Stimulated activated CD4-positive, alpha-beta T cell treated with anti-CD3 and anti-CD28 coated beads, Interleukin-15, amount 100 ng/mL, for 24 hours (primary cell): ENCODE data around the gene WNT11.

Experiments used
- DNase-seq: peaks from one replicate; pipeline ENCODE4 v3.0.0-alpha.2; 2020

Gene WNT11

DNA sequence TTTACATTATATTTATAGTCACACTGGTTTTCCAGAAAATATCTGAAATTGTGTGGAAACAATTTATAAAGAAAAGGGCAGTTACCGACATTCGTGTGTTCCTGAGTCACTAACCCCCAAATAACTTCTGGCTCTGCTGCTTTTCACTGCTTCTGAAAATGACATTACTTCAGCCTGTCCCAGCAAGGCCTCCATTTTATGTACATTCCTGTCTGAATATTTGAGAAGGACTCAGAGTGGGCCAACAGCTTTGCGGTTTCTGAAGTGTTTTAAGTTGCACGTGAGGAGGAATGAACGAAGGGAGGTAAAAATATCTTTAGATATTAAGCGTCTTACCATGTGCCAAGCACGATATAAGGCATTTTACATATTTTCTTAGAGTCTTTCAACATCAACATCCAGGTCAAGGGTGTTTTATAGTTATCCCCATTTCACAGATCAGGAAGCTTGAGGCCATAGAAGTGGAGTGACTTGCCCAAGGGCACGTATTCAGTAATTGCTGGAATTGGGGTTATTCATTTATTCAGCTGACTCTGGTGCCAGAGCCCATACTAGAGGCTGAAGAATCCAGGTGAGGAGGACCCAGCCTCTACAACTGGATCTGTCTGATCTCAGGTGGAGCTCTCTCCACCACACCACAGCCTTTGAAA lies 30.8 kb upstream of the WNT11 start:
- DNase-seq, result no peak

DNA sequence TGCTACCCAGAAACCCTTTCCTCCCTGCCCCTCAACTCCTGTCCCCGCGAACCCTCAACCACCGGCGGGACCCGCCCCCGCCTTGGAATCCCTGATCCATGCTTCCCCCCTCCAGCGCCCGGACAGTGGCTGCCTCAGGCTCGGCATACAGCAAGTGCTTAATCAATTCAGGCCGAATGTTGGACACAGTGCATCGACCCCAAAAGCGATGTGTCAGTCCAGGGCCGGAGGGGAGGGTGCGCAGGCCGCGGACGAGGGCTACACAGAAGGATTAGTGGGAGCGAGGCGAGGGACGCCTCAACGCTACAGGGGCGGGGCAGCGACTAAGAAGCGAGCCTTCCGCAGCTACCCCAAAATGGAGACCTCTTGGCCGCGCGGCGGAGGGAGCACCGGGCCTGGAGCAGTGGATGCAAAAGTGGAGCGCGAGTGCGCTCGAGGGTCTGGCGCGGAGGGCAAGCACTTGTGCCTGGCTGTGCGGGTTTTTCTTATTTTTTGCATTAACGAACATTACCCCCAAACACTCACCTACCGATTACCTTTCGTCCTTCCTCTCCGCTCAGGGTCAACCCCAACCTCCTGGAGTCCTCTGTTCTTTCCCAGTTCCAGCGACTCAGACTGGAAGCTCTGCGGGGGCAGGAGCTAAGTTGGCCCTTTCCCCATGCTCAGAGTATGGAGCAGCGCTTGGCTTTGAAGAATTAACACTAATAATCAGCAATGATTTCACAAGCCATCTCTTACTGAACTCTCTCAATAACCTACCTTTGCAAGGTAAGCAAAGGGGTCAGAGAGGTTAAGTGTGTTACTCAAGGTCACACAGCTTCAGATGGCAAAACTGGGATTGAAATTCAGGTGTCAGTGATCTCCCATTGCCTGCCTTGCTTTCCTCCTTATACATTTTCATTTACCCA lies 30.0 kb upstream of the WNT11 start:
- DNase-seq, result peak; percentile 73

DNA sequence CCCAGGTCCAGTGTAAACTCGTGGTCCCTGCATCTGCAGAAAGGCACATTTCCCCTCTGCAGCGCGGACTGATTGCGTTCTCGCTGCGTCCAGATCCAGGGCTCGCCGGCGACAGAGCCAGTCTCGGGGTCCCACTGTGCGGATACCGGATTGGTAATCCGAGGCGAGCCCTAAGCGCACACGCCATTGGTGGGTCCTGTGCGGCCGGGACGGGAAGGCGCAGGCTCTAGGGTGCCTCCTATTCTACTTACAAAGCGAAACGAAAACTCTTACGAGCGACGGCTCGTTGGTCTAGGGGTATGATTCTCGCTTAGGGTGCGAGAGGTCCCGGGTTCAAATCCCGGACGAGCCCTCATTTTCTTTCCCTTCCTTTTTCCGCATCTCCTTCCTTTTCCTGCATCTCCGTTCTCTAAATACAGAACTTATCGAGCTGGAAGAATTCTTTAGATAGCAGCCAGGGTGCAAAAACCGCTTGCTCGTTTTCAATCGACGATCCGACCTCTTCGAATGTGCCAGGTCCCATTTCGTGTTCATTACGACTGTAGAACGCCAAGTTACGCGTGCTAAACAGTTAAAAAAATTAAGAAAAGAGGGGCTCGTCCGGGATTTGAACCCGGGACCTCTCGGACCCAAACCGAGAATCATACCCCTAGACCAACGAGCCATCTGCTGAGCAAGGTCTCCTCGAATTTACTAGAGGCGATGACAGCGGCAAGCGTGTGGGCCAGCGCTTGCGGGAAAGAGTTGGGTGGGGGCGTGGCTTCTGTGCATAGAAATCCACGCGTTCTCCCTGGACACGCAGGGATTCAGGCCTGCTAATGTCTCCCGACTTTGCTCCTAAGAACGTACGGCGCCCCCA lies 29.2 kb upstream of the WNT11 start:
- DNase-seq, result peak; percentile 90

DNA sequence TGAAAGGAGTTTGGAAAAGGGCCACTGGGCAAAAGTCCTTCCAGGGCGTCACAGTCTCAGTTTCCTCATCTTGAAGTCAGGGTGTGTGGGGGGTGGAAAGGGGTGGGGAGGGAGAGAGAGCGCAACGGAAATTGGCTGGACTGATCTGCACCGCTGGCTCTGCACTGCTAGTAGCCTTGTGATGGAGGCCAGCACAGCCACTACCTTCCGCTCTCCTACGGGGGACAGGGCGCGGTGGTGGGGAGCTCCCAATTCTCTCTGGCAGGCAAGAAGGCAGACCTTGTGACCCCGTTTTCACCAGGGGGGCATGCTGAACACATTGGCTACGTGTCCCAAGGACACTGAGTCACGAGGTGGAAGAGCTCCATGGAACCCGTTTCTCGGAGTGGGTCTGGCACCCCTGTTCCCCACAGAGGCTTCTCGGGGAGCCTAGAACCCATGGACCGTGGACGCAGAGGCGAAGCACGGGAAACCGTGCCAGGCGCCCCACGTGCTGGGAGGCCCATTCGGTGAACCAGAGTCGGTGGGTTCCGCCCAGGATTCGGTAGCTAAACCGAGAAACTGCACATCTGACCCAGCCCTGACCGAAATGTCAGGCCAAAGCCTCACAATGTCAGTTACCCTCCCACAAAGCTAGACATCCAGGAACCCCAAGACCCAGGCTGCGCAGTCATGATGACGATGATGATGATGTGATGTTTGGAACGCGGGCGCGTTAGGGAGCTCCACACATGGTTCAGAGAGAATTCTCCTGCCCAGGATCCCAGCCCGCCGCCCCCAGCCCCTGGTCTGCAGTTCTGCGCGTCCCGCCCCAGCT lies 28.3 kb upstream of the WNT11 start:
- DNase-seq, result peak; percentile 63

DNA sequence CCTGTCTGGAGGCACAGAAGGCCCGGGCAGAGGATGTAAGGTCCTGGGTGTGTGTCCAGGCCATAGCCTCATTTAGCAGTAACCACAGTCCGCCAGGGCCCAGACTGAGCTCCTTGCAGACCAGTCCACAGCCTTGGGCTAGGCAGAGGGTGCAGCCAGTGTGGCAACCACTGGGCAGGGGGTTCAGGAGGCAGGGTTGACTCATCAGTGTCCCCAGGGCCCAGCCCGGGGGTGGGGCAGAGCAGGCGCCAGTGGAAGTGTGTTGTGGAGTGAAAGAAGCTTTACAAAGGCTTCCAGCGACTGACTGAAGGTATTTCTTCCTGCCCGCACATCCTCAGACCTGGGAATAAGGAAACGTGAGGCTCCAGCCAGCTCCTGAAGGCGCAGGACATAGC lies 27.7 kb upstream of the WNT11 start:
- peak; percentile 11 for DNase-seq

DNA sequence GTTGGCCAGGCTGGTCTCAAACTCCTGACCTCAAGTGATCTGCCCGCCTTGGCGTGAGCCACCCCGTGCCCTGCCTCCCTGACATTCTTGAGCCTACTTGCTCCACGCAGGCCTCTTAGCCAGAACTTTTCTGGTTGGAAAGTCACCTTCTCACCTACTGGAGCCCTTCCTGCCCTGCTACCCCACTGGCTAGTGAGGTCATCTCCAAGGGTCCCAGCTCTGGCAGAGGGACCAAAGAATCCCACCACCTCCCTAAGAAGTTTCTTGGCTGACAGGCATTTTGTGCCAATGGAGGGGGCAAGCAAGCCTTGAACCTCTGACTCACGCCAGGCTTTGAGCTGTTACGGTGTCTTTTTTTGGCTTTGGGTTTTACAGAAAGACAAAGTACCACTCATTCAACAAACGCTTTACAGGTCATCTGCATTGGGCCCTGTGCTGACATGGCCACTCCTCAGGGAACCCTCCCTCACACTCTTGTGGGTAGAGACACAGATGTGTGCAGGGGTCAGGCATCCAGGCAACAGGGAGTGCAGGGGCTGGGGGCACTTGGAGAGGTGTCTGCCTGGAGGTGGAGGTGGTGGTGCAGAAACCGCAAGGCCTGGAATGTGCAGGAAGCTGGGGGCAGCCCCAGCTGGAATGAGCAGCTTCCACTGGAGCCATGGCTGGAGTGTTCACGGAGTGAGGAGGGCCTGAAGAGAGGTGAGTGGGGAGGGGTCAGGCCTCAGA lies 27.1 kb upstream of the WNT11 start:
- DNase-seq, result no peak

DNA sequence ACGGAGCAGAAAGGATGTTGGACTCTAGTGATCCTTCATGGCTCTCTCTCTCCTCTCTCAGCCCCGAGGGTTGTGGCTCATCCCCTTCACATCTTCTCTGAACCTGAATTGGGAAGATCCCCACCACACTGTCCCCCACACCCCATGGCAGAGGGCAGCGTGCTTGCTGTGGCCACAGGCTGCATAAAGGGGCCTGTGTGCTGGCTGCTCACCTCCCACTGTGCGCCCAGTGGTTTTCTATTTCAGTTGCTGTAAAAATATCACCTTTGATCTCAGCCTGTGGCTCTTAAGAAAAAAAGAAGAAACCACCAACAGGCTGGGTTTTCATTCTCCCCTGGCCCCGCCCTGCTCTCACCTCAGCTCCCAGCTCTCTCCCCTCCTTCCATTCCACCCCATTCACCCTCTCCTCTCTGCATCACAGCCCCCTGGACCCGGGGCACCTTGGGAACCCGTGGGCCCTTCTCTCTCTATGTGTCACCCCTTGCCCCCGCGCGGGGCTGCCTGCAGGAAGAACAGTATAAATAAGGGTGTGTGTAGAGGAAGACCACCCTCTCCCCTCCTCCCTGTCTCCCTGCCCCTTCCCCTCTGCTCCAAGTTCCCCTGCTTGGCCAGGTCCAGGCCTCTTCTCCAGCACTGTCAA lies 25.8 kb upstream of the WNT11 start:
- peak; percentile 55 for DNase-seq

DNA sequence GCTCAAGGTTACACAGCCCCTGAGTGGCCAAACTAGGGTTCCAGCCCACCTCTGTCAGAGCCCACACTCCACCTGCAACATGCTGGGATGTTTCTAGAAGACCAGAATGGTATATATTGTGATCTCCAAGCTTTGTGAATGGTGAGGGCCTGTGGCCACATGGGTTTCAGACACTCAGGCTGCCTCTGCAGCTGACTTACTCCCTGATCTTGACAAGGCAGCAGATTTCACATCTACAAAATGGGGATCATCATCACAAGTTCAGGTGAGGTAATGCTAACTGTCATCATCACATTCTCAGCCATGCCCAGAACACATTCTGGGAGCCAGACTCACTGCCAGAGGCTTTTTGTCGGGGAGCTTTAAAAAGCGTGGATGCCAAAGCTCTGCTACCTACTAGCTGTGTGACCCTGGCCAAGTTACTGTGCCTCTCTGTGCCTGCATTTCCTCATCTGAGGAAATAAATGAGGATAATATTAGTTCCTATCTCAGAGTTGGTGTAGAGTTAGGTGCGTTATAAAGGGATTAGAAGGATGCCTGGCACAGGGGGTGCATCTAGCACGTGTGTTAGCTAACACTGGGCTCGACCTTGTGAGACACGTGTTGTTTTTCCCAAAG lies 24.9 kb upstream of the WNT11 start:
- no peak for DNase-seq

DNA sequence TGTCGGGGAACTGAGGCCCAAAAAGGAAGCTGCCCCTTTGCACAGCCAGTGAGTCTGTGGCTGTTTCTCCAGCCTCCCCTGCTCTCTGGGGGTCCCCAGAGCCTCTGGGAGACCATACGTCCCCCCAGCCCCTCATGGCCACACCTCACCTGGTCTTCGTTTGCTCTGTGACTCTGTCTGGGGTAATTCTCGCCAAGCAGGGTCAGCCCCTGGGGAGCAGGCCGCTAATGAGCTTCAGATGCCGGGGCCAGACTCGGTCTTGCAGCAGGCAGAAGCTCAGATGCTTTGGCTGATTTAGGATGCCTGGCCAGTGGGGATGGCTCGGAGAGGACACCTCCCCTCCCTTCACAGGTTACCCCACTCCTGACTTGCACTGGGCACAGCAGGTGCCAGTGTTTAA lies 24.1 kb upstream of the WNT11 start:
- DNase-seq, result no peak

DNA sequence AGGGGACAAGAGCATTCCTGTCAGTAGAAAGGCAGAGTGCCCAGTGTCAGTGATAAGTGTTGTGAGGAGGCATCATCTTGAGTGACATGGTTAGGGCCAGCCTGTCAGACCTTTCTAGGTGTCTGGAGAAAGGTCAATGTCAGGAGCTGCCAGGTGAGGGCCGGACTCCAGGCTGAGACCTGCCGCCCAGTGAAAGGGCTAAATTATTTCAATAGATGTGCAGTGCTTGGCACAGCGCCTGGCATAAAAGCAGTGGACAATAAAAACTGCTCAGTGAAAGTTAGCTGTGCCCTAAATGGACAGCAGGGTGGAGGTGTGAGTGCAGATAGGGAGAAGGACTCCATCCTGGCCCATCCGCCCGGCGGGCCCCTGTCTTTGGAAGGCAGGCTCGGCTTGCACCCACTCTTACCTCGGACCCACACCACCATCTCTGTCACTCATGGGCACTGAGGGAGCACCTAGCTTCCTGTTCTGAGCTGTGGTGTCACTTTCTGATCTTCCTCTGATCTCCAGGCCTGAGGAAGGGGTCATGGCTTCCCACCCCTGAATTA lies 23.5 kb upstream of the WNT11 start:
- no peak for DNase-seq

DNA sequence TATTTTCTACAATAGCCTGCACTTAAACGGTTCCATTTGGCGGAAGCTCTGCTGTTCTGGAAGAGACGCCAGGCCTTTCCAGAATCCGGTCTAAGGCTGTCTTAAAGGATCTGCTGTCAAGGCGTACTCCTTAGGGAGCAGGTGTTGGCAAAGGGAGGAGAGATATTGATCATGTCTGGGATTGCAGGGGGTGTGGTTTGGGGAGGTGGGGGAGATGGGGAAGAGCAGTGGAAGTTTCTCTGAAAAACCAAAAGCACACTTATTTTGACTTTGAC lies 22.5 kb upstream of the WNT11 start:
- no peak for DNase-seq

DNA sequence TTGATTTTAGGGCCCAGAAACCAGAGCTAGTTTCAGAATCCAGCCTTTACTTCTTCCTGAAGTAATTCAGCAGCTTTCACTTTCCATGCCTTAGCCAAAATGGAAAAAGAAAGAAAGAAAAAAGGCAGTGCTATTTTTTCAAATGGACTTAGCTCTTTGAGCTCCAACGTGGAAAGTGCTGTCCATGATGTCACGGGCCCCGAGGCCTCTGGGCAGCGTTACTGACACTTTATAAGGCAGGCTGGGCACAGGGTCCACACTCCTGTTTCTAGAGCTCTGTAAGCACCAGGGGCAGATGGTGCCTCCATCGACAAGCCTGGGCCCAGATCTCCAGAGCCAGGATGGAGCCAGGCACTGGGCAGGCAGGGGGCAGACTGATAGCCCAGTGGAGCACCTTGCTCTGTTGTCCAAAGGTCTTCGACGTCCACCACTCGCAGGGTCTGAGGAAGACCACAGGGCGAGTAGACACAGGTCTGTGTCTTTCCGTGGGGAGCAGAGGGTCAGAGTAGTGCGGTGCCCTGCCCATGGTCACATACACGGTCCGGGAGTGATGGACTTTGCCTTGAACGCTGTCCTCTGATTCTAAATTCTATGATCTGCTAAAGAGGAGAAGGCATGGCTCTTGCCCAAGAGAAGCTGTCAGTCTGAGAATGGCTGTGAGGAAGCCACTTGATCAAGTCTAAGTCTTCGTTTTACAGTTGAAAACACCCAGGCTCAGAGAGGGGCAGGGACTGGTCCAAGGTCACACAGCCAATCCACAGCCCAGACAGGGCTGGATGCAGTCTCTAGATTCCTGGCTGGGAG lies 22.0 kb upstream of the WNT11 start:
- DNase-seq, result no peak

DNA sequence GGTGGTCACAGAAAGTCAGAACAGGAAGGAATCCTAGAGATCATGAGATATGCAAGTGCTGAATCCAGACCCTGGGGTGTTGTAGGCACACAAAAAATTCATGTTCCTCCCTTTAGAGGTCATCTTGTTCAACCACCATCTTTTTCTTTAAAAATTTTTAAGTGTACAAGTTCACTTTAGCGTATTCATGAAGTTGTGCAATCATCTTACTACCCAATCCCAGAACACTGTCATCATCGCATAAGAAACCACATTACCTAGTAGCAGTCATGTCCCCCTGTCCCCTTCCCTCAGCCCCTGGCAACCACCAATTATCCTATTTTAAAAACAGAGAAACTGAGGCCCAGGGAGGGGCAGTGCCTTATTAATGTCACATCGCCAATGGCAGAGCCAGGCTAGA lies 20.3 kb upstream of the WNT11 start:
- DNase-seq, result no peak

DNA sequence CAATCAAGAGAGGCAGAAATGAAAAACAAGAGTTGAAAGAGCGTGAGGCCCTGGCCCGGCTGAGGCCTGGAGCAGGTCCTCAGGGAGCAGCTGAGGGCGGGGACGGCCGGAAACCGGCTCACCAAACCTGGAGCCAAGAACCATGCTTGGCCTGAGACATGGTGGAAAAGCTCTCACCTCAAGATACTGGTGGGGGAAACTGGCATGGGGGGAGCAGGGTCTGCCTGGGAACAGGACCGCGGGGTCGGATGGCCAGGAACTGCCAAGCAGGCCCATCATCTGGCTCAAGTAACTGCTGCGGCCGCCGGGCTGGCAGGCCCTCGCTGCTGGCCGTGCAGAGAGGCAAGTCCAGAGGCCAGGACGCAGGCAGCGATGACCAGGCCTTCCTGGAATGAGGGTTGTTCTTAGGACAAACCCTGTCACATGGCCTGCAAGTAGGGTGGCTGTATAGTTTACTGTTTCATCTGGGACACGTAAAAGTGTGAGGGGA lies 18.9 kb upstream of the WNT11 start:
- no peak for DNase-seq

DNA sequence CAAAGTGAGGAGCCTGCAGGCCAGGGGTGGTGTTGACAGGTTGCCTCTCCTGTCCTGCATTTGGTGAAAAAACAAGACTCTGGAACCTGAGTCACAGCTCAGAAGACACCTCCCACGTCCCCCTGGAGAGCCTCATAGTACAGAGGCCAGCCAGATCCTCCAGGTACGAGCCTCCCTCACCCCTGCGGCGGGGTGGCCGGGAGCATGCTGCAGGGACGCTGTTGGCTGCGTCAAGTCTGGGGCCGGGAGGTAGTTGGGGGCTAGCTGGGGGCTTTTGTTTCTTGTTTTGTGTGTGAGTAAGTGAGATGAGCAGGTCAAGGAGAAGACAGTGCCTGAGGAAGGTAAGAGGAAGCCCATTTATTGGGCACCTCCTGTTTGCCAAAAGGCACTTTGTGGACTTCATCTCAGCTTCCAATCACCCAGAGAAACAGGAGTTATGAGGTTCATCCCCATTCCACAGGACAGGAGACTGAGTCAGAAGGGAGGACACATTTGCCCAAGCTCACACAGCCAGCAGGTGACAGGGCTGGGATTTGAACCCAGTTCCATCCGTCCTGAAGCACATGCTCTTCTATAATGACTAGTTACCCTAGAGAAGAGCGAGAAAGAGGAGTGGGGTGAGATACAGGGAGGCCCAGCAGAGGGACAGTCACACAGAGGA lies 18.3 kb upstream of the WNT11 start:
- DNase-seq, result no peak

DNA sequence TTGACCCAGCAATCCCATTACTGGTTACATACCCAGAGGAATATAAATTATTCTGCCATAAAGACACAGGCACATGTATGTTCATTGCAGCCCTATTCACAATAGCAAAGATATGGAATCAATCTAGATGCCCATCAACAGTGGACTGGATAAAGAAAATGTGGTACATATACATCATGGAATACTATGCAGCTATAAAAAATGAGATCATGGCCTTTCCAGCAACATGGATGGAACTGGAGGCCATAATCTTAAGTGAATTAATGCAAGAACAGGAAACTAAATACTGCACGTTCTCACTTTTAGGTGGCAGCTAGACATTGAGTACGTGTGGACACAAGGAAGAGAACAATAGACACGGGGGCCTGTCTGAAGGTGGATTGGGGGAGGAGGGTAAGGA lies 15.1 kb upstream of the WNT11 start:
- DNase-seq, result no peak

DNA sequence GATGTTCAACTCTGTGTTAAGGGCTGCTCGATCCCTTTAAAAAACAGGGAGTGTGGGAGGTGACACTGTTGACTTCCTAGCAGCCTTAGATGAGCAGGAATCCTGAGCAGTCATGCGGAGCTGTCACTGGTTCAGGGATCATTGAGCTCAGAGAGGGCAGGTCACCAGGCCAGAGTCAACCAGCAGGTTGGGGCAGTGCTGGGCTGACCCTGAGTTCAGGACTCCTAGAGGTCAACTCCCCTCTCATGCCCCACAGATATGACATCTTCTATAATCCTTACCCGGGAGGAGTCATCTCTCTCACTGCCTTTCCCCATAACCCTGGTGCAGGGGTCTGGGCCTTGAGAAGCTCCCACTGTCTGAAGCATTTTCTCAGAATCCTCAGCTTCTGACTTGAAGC lies 12.9 kb upstream of the WNT11 start:
- DNase-seq, result no peak

DNA sequence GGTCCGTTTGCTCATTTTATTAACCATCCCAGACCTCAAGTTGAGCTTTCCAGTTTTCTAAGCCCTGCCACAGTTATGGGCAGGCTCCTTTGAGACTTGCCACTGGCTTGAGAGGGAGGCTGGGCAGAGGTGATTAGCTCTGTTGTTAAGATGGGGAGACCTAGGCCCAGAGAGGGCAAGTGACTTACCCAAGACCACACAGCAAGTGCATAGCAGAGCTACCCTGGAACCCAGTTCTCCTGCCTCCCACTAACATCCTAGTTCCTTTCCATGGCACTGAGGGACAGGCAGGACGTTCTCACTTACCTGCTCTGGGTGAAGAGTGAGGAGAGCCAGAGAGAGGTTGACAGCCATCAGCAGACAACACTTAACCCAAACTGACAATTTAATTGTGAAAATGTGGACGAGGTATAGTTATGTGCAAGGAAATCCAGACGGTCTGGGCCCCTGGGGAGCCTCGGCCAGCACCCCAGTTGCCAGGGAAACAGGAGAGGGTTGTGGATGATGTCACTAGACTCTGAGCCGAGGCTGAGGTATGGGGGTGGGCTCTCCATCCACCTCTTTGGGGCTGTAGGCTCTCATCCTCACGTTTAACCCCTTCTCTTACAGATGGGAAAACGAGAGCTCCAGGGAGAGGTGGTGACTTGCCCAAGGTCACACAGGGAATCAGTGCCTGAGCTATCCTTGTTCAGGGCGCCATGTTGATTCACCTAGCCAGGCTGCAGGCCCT lies 12.3 kb upstream of the WNT11 start:
- no peak for DNase-seq
